Neural progenitor cell (in vitro differentiated cells): ENCODE results near the gene ZFPL1. TPM values are rescaled to one million over a fixed set of nuclear protein-coding genes. Genes with fewer than 3 reads are reported as not detected.
A peak's percentile ranks its signal among the peaks of the same experiment; 100 is the strongest.

Source experiments
- DNase-seq: peaks from one replicate; pipeline ENCODE4 v3.0.0-alpha.2; 2016; ENCODE audit warnings: low spot score
- H2AFZ ChIP-seq: fragments of 200-600 bp; sonication (generic); replicated peaks from 2 replicates; pipeline ENCODE4 v1.6.1; 2016; ENCODE audit warnings: antibody characterized with exemption
- H3F3A ChIP-seq: fragments of 200-600 bp; sonication (generic); 2 replicates; pipeline ENCODE4 v1.6.1; 2016; ENCODE audit warnings: antibody characterized with exemption, low read depth
- H3K27ac ChIP-seq: fragments of 200-600 bp; sonication (generic); 2 replicates; pipeline ENCODE4 v1.5.1; 2016; ENCODE audit warnings: mild to moderate bottlenecking
- H3K27me3 ChIP-seq: fragments of 200-600 bp; sonication (generic); 2 replicates; pipeline ENCODE4 v1.6.1; 2016; ENCODE audit warnings: mild to moderate bottlenecking, moderate library complexity
- H3K36me3 ChIP-seq: fragments of 200-600 bp; sonication (generic); 2 replicates; pipeline ENCODE4 v1.5.1; 2016
- H3K4me1 ChIP-seq: fragments of 200-600 bp; sonication (generic); 2 replicates; pipeline ENCODE4 v1.6.1; 2016; ENCODE audit warnings: mixed run types
- H3K4me2 ChIP-seq: fragments of 200-600 bp; sonication (generic); 2 replicates; pipeline ENCODE4 v1.6.1; 2016
- H3K4me3 ChIP-seq: fragments of 200-600 bp; sonication (generic); 2 replicates; pipeline ENCODE4 v1.5.1; 2016
- H3K79me2 ChIP-seq: fragments of 200-600 bp; sonication (generic); 2 replicates; pipeline ENCODE4 v1.6.1; 2016; ENCODE audit warnings: low read depth
- H3K9ac ChIP-seq: fragments of 200-600 bp; sonication (generic); 2 replicates; pipeline ENCODE4 v1.6.1; 2016
- H3K9me3 ChIP-seq: fragments of 200-600 bp; sonication (generic); 2 replicates; pipeline ENCODE4 v1.5.1; 2016; ENCODE audit warnings: low read depth
- H4K20me1 ChIP-seq: fragments of 200-600 bp; sonication (generic); 2 replicates; pipeline ENCODE4 v1.6.1; 2016; ENCODE audit warnings: low read depth
- H3K27ac Mint-ChIP-seq: 3 replicates; pipeline ENCODE4 v1.8.0; 2021; ENCODE audit warnings: mixed read lengths
- H3K27me3 Mint-ChIP-seq: 2 replicates; pipeline ENCODE4 v1.8.0; 2022; ENCODE audit warnings: low read depth, mild to moderate bottlenecking, inconsistent platforms, moderate library complexity, mixed read lengths; ENCODE audit not compliant: insufficient read depth
- H3K36me3 Mint-ChIP-seq: 3 replicates; pipeline ENCODE4 v1.8.0; 2021; ENCODE audit warnings: mixed read lengths
- H3K4me1 Mint-ChIP-seq: 3 replicates; pipeline ENCODE4 v1.8.0; 2021; ENCODE audit warnings: mixed read lengths
- H3K4me3 Mint-ChIP-seq: 3 replicates; pipeline ENCODE4 v1.8.0; 2021; ENCODE audit warnings: mild to moderate bottlenecking, moderate library complexity, mixed read lengths
- H3K9me3 Mint-ChIP-seq: 3 replicates; pipeline ENCODE4 v1.8.0; 2020; ENCODE audit warnings: mixed read lengths
- CTCF ChIP-seq: fragments of 200-600 bp; sonication (generic); IDR thresholded peaks from 2 replicates; pipeline ENCODE4 v1.5.1; 2017; ENCODE audit warnings: antibody characterized with exemption, mild to moderate bottlenecking
- EZH2 ChIP-seq: fragments of 200-600 bp; sonication (generic); IDR thresholded peaks from 2 replicates; pipeline ENCODE4 v1.6.1; 2017; ENCODE audit warnings: antibody characterized with exemption, mild to moderate bottlenecking, moderate library complexity
- EZH2phosphoT487 ChIP-seq: fragments of 200-600 bp; sonication (generic); IDR thresholded peaks from 2 replicates; pipeline ENCODE4 v1.6.1; 2017; ENCODE audit warnings: antibody characterized with exemption
- total RNA-seq: library from RNA; depleted of rRNA; stranded (reverse); fragments of >200 nt; gene quantifications from 2 replicates; pipeline ENCODE4 v1.2.3, GENCODE V29; 2015; ENCODE audit warnings: low replicate concordance

Gene ZFPL1
- total RNA-seq, 1 donor from 2014 or later: 12.6 TPM

GRCh38 chr11:65121865-65122696 is 38.1 kb downstream of the ZFPL1 start, which contains the start of the genes FAU and MRPL49:
FAU (minus strand) TSS chr11:65122134; CDS start chr11:65121813, 321 bp downstream.
MRPL49 (plus strand) TSS chr11:65122321; CDS start chr11:65122347, 26 bp downstream.
- Histone ChIP-seq H3K4me2 (peak within 1 kb of the TSS; percentile 95), H4K20me1 (peaks cover 6% of the 10 kb centered on the region), H3K4me1 (peaks cover 10% of the 10 kb centered on the region), H3F3A (peaks cover 54% of the 10 kb centered on the region), H3K4me3 (peak within 1 kb of the TSS; percentile 85), H3K9me3 (no peaks in the 10 kb centered on the region), H3K36me3 (peaks cover 4% of the 10 kb centered on the region), H3K9ac (peak within 1 kb of the TSS; percentile 88), H3K27ac (peak within 1 kb of the TSS; percentile 65), H3K79me2 (peaks cover 49% of the 10 kb centered on the region), H3K27me3 (no peaks in the 10 kb centered on the region), H2AFZ (peak within 1 kb of the TSS; percentile 55)
- H3K4me3 Mint-ChIP-seq: peak within 1 kb of the TSS; percentile 100
- peaks cover 9% of the 10 kb centered on the region for H3K27me3 Mint-ChIP-seq
- peak within 1 kb of the TSS; percentile 96 for H3K27ac Mint-ChIP-seq
- H3K36me3 Mint-ChIP-seq: peaks cover 9% of the 10 kb centered on the region
- H3K9me3 Mint-ChIP-seq: no peaks in the 10 kb centered on the region
- peaks cover 23% of the 10 kb centered on the region for H3K4me1 Mint-ChIP-seq
- TF ChIP-seq CTCF (no peak), EZH2 (no peak), EZH2phosphoT487 (no peak)
- DNase-seq: peak; percentile 99

DNA sequence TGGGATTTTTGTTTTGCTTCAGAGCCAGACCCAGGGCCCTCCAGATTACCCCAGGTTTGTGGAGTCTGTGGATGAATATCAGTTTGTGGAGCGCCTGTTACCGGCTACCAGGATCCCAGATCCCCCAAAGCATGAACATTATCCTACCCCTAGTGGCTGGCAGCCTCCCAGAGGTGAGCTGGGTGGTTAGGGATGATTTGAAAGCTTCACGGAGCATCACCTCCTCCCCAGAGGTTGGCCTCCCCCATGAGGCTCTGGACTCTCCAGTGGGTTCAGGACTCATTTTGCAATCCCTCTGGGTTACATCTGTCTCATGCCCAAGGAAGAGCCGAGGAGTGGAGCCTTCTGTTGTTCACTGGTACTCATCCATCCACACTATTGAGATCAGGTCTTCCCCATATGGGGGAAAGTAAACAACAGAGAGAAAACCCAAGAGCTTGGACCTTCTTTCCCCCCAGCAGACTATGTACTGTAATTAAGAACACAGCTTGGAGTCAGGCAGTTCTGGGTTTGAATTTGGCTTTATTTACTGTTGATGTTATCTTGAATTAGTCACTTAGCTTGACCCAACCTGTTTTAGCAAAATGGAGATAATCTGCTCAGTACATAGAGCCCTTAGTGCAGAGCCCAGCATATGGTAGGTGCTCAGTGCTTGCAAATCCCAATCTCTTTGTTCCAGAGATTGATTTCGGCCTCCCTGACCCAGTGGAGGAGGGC is 40.6 kb downstream of the ZFPL1 start:
- no peaks in the 10 kb centered on the region for H3K9me3 ChIP-seq
- no peaks in the 10 kb centered on the region for H3K9me3 Mint-ChIP-seq
- H3K4me2 ChIP-seq: no peak overlapping the region
- TF ChIP-seq EZH2phosphoT487: no peak
- no peak for TF ChIP-seq CTCF
- no peak for TF ChIP-seq EZH2
- no peak for DNase-seq
- peak overlapping the region; percentile 50 for H3K4me3 Mint-ChIP-seq
- H3K27me3 ChIP-seq: no peaks in the 10 kb centered on the region
- H3K27me3 Mint-ChIP-seq: peaks cover 7% of the 10 kb centered on the region
- no peak overlapping the region for H3K4me3 ChIP-seq
- H3K79me2 ChIP-seq: peaks cover 49% of the 10 kb centered on the region
- H3K36me3 Mint-ChIP-seq: peaks cover 7% of the 10 kb centered on the region
- peaks cover 6% of the 10 kb centered on the region for H4K20me1 ChIP-seq
- no peak overlapping the region for H3K27ac Mint-ChIP-seq
- no peak overlapping the region for H2AFZ ChIP-seq
- H3K36me3 ChIP-seq: peaks cover 4% of the 10 kb centered on the region
- no peak overlapping the region for H3K27ac ChIP-seq
- peaks cover 36% of the 10 kb centered on the region for H3F3A ChIP-seq
- peaks cover 10% of the 10 kb centered on the region for H3K4me1 ChIP-seq
- H3K9ac ChIP-seq: no peak overlapping the region
- H3K4me1 Mint-ChIP-seq: peaks cover 17% of the 10 kb centered on the region

DNA sequence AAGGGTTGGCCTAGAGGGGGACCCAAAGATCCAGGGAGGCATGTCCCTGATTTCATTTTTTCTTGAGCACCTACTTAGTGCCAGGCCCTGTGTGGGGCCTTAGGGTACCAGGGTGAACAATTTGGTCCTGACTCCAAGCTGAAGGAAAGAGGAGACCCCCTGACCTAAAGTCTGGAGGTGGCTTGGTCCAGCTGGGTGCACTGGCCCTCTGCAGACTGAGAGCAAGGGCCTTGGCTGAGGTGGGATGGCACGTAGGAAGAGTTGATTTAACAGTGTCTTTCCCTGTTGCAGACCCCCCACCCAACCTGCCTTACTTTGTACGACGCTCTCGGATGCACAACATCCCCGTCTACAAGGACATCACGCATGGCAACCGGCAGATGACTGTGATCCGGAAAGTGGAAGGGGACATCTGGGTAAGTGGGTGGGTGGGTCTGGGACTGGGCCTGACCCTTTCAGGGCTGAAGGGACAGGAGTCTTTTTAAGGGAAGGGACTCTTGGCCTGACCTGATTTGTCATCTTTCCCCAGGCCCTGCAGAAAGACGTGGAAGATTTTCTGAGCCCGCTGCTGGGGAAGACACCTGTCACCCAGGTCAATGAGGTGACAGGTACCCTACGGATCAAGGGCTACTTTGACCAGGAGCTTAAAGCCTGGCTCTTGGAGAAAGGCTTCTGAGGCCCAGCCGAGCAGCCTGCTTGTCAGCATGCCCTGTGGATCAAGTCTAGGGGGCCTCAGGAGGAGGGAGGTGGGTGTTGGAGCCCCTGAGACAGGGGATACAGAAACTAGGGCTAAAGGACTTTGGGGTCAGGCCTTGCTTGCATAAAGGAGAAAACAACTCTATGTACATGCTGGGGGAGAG is 41.4 kb downstream of the ZFPL1 start:
- Histone ChIP-seq H3K27ac (no peak overlapping the region), H3K27me3 (no peaks in the 10 kb centered on the region), H4K20me1 (peaks cover 6% of the 10 kb centered on the region), H3K9ac (no peak overlapping the region), H3K4me1 (peaks cover 10% of the 10 kb centered on the region), H3K79me2 (peaks cover 43% of the 10 kb centered on the region), H3K9me3 (no peaks in the 10 kb centered on the region), H3K4me3 (no peak overlapping the region), H3K4me2 (no peak overlapping the region), H2AFZ (no peak overlapping the region), H3F3A (peaks cover 29% of the 10 kb centered on the region), H3K36me3 (peaks cover 2% of the 10 kb centered on the region)
- peaks cover 17% of the 10 kb centered on the region for H3K4me1 Mint-ChIP-seq
- H3K27ac Mint-ChIP-seq: no peak overlapping the region
- H3K27me3 Mint-ChIP-seq: peaks cover 7% of the 10 kb centered on the region
- no peak for DNase-seq
- no peaks in the 10 kb centered on the region for H3K9me3 Mint-ChIP-seq
- H3K4me3 Mint-ChIP-seq: peak overlapping the region; percentile 50
- TF ChIP-seq CTCF: no peak
- no peak for TF ChIP-seq EZH2phosphoT487
- TF ChIP-seq EZH2: no peak
- H3K36me3 Mint-ChIP-seq: peaks cover 4% of the 10 kb centered on the region
